Astrocyte of the spinal cord (primary cell): ENCODE measurements around the gene SVEP1.
A peak's percentile ranks its signal among the peaks of the same experiment; 100 is the strongest.

ENCODE experiments used
- DNase-seq: peaks from one replicate; pipeline ENCODE4 v3.0.0; 2011; ENCODE audit warnings: low read depth, low spot score
- H3K4me3 ChIP-seq: 2 replicates; pipeline ENCODE4 v1.5.1; 2011; ENCODE audit warnings: low read depth, mild to moderate bottlenecking, low read length, moderate library complexity
- CTCF ChIP-seq: IDR thresholded peaks from 2 replicates; pipeline ENCODE4 v1.5.1; 2012; ENCODE audit warnings: low read depth, mild to moderate bottlenecking, low read length, inconsistent platforms
- in situ Hi-C: cut with HindIII; loops from 2 replicates; pipeline ENCODE4 v1.10.0; 2017; ENCODE audit warnings: low sequenced_read_pairs

The SVEP1 gene

DNA sequence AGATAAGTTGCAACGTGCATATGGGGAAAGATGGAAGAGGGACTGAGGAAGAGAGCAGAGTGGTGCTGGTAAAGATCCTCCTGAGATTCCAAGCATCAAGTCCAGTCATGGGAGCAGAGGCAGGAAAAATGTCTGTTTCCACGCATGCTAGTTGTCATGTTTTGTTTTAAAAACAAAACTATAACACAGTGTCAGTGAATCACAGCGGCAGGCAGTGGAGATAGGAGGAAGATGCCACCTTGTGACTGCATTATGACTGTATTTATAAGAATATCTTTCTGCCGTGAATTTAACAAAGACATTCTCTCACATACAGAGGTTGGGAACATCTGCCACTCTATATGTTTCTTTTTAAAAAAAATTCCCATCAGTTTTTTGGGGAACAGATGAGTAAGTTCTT, 3.7 kb upstream of the SVEP1 start:
- no peak overlapping the region for H3K4me3 ChIP-seq
- in situ Hi-C loops, result no loop called here
- no peak for DNase-seq
- no peak for TF ChIP-seq CTCF

GRCh38 chr9:110582156-110582555, 2.6 kb upstream of the SVEP1 start:
- H3K4me3 ChIP-seq, result no peak overlapping the region
- in situ Hi-C loops, result no loop called here
- no peak for DNase-seq
- no peak for TF ChIP-seq CTCF

DNA sequence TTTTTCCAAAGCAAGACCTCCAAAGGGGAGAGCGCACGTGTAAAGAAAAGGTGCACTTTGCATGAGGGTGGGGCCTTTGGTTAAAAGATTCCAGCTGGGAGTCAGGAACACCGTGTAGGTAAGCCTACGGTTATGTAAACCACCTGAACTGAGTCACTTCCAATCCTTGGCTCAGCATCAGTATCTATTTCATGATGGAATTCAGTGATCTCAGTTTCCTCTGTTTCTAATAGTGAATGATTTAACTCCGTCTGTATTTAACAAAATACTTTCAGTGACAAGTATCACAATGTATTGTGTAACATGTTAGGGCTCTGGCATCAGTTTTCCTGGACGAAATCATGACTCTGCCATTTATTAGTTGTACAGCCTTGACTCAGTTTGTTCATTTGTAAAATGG, 1.3 kb upstream of the SVEP1 start:
- no peak for DNase-seq
- H3K4me3 ChIP-seq, result no peak overlapping the region
- no peak for TF ChIP-seq CTCF
- in situ Hi-C loops, result no loop called here

GRCh38 chr9:110579862-110580219, 300 bp upstream of the SVEP1 start:
- peak overlapping the region; percentile 46 for H3K4me3 ChIP-seq
- TF ChIP-seq CTCF, result no peak

GRCh38 chr9:110578575-110579033, 937 bp downstream of the SVEP1 start:
- DNase-seq, result no peak
- in situ Hi-C loops, result no loop called here
- TF ChIP-seq CTCF, result no peak
- peak overlapping the region; percentile 46 for H3K4me3 ChIP-seq

More at GRCh38 chr9:110579862-110580219, 300 bp upstream of the SVEP1 start:
- in situ Hi-C loops, result no loop called here
- peak; percentile 41 for DNase-seq

- no peak for TF ChIP-seq CTCF
- in situ Hi-C loops, result no loop called here
- no peak for DNase-seq
- H3K4me3 ChIP-seq, result no peak overlapping the region
Measured at GRCh38 chr9:110575945-110576344, 3.6 kb downstream of the SVEP1 start.

GRCh38 chr9:110575169-110575568, 4.4 kb downstream of the SVEP1 start:
- no peak overlapping the region for H3K4me3 ChIP-seq
- in situ Hi-C loops, result no loop called here
- no peak for TF ChIP-seq CTCF
- no peak for DNase-seq
